Adipose tissue (tissue), 3 donors: ENCODE results near the gene TTC7B. TPM values are rescaled to one million over a fixed set of nuclear protein-coding genes. Genes with fewer than 3 reads are reported as not detected.

Experiments
- H3K27ac ChIP-seq: one replicate; pipeline ENCODE4 v1.5.1; 2013; ENCODE audit warnings: low read depth, low read length
- WGBS, 3 donors: extraction: QIAGEN DNeasy Blood & Tissue Kit; methylation state at CpG; one replicate each; pipeline ENCODE4 v1.1.7; 2013; 5-methylcytosine and 5-hydroxymethylcytosine counted together
- polyA plus RNA-seq, 3 donors: library from polyadenylated mRNA; stranded (reverse); fragments of 200-250 nt; gene quantifications; one replicate each; pipeline ENCODE4 v1.2.3, GENCODE V29; 2013
- donor health status: healthy with polysubstance abuse.
- donor health status: Bipolar disorder and iron deficiency.
- donor health status: healthy.

The TTC7B gene
- polyA plus RNA-seq, 3 donors = 14.1 to 35.1 (median 19.7) TPM

GRCh38 chr14:90758028-90758889, 58.0 kb downstream of the TTC7B start:
- H3K27ac ChIP-seq = no peak overlapping the region
- whole genome bisulfite sequencing, 3 donors = 1 to 2% (median 1%) methylated on average over 50 to 71 of the region's 71 CpGs

- H3K27ac ChIP-seq = no peak overlapping the region
- 67 to 84% (median 77%) methylated on average over 3 of the region's 3 CpGs for WGBS, 3 donors
Observed at GRCh38 chr14:90757452-90757851, 58.8 kb downstream of the TTC7B start.

- 92 to 95% (median 94%) methylated on average over 10 of the region's 10 CpGs for WGBS, 3 donors
- no peak overlapping the region for H3K27ac ChIP-seq
Observed at GRCh38 chr14:90756755-90757345, 59.4 kb downstream of the TTC7B start.

GRCh38 chr14:90755661-90756304, 60.4 kb downstream of the TTC7B start:
- 82 to 85% (median 83%) methylated on average over 4 of the region's 4 CpGs for WGBS, 3 donors
- H3K27ac ChIP-seq = no peak overlapping the region

GRCh38 chr14:90753456-90754005, 62.7 kb downstream of the TTC7B start:
- H3K27ac ChIP-seq = no peak overlapping the region
- WGBS, 3 donors = 84 to 92% (median 91%) methylated on average over 3 of the region's 3 CpGs

GRCh38 chr14:90750701-90751100, 65.5 kb downstream of the TTC7B start:
- no peak overlapping the region for H3K27ac ChIP-seq
- WGBS, 3 donors = 84 to 97% (median 90%) methylated on average over 1 of the region's 1 CpG

- H3K27ac ChIP-seq = no peak overlapping the region
Observed at GRCh38 chr14:90750191-90750590, 66.0 kb downstream of the TTC7B start.

- no peak overlapping the region for H3K27ac ChIP-seq
Observed at GRCh38 chr14:90747909-90748308, 68.3 kb downstream of the TTC7B start.

GRCh38 chr14:90743826-90744225, 72.4 kb downstream of the TTC7B start:
- 93 to 97% (median 93%) methylated on average over 10 of the region's 10 CpGs for WGBS, 3 donors
- H3K27ac ChIP-seq = no peak overlapping the region

GRCh38 chr14:90743425-90743824, 72.8 kb downstream of the TTC7B start:
- 34 to 60% (median 38%) methylated on average over 3 of the region's 3 CpGs for WGBS, 3 donors
- no peak overlapping the region for H3K27ac ChIP-seq

- H3K27ac ChIP-seq = no peak overlapping the region
- WGBS, 3 donors = 65 to 71% (median 66%) methylated on average over 6 of the region's 6 CpGs
Observed at GRCh38 chr14:90742729-90743128, 73.5 kb downstream of the TTC7B start.

- no peak overlapping the region for H3K27ac ChIP-seq
- WGBS, 3 donors = 94 to 100% (median 95%) methylated on average over 2 of the region's 2 CpGs
Observed at GRCh38 chr14:90742252-90742651, 74.0 kb downstream of the TTC7B start.

- WGBS, 3 donors = 91 to 99% (median 95%) methylated on average over 2 of the region's 2 CpGs
- H3K27ac ChIP-seq = no peak overlapping the region
Observed at GRCh38 chr14:90741682-90741946, 74.6 kb downstream of the TTC7B start.

- H3K27ac ChIP-seq = no peak overlapping the region
- WGBS, 3 donors = 85 to 93% (median 91%) methylated on average over 12 of the region's 12 CpGs
Observed at GRCh38 chr14:90740946-90741681, 75.1 kb downstream of the TTC7B start.

- 49 to 90% (median 80%) methylated on average over 8 of the region's 8 CpGs for WGBS, 3 donors
- H3K27ac ChIP-seq = no peak overlapping the region
Observed at GRCh38 chr14:90740081-90740480, 76.1 kb downstream of the TTC7B start.

- H3K27ac ChIP-seq = no peak overlapping the region
- WGBS, 3 donors = 70 to 88% (median 83%) methylated on average over 6 of the region's 6 CpGs
Observed at GRCh38 chr14:90739318-90740068, 76.7 kb downstream of the TTC7B start.

- 89 to 95% (median 94%) methylated on average over 16 of the region's 16 CpGs for WGBS, 3 donors
- H3K27ac ChIP-seq = no peak overlapping the region
Observed at GRCh38 chr14:90733139-90733808, 83.0 kb downstream of the TTC7B start.

- 74 to 91% (median 75%) methylated on average over 7 of the region's 7 CpGs for WGBS, 3 donors
- no peak overlapping the region for H3K27ac ChIP-seq
Observed at GRCh38 chr14:90732718-90733117, 83.5 kb downstream of the TTC7B start.
